Activated CD8-positive, alpha-beta memory T cell treated with anti-CD3 and anti-CD28 coated beads, Interleukin-2, amount 50 U/mL, for 24 hours (primary cell): ENCODE data around the gene UBE2E2.

Experiments
- DNase-seq: peaks from one replicate; pipeline ENCODE4 v3.0.0-alpha.2; 2020; ENCODE audit errors: extremely low read depth

Gene UBE2E2

GRCh38 chr3:23480329-23480714 lies 277.2 kb downstream of the UBE2E2 start:
- no peak for DNase-seq

GRCh38 chr3:23481011-23481615 lies 278.0 kb downstream of the UBE2E2 start:
- no peak for DNase-seq

GRCh38 chr3:23481616-23482278 lies 278.6 kb downstream of the UBE2E2 start:
- no peak for DNase-seq

GRCh38 chr3:23484386-23484785 lies 281.3 kb downstream of the UBE2E2 start:
- no peak for DNase-seq

- DNase-seq = no peak
These were observed 282.8 kb downstream of the UBE2E2 start for GRCh38 chr3:23485922-23486321.

- DNase-seq = no peak
These were observed 283.9 kb downstream of the UBE2E2 start for GRCh38 chr3:23487015-23487414.

- DNase-seq = no peak
These were observed 285.5 kb downstream of the UBE2E2 start for GRCh38 chr3:23488618-23489017.

GRCh38 chr3:23489300-23490158 lies 286.4 kb downstream of the UBE2E2 start:
- DNase-seq = no peak

GRCh38 chr3:23490459-23490858 lies 287.3 kb downstream of the UBE2E2 start:
- no peak for DNase-seq

- no peak for DNase-seq
These were observed 288.9 kb downstream of the UBE2E2 start for GRCh38 chr3:23492057-23492456.

GRCh38 chr3:23493889-23494288 lies 290.8 kb downstream of the UBE2E2 start:
- DNase-seq = no peak

GRCh38 chr3:23494967-23495366 lies 291.8 kb downstream of the UBE2E2 start:
- DNase-seq = no peak

GRCh38 chr3:23495507-23495906 lies 292.4 kb downstream of the UBE2E2 start:
- DNase-seq = no peak

GRCh38 chr3:23496165-23496564 lies 293.0 kb downstream of the UBE2E2 start:
- DNase-seq = no peak

- no peak for DNase-seq
These were observed 294.0 kb downstream of the UBE2E2 start for GRCh38 chr3:23497156-23497555.

- DNase-seq = no peak
These were observed 298.2 kb downstream of the UBE2E2 start for GRCh38 chr3:23501201-23501802.

GRCh38 chr3:23508464-23508863 lies 305.3 kb downstream of the UBE2E2 start:
- no peak for DNase-seq

GRCh38 chr3:23518441-23518840 lies 315.3 kb downstream of the UBE2E2 start:
- DNase-seq = no peak

- no peak for DNase-seq
These were observed 316.4 kb downstream of the UBE2E2 start for GRCh38 chr3:23519314-23520208.

- no peak for DNase-seq
These were observed 324.2 kb downstream of the UBE2E2 start for GRCh38 chr3:23527326-23527725.

GRCh38 chr3:23533596-23533995 lies 330.5 kb downstream of the UBE2E2 start:
- DNase-seq = no peak
